Esophagus squamous epithelium (tissue), 5 donors: Measurements from ENCODE around the gene INHA. TPM values are rescaled to one million over a fixed set of nuclear protein-coding genes. Genes with fewer than 3 reads are reported as not detected.

ENCODE experiments used
- DNase-seq: peaks from one replicate; lab custom pipeline; 2025; lab: John Stamatoyannopoulos, UW
- H3K27ac ChIP-seq, 4 donors: fragments of 200-600 bp; sonication (generic); one replicate each; pipeline ENCODE4 v1.5.1; 2016 to 2019; ENCODE audit warnings: mild to moderate bottlenecking in 1 of 4
- H3K27me3 ChIP-seq, 4 donors: fragments of 200-600 bp; sonication (generic); 1 replicate in 3 of 4; 2 replicates in 1 of 4; pipeline versions ENCODE4 v1.5.1 to v1.6.0; 2017 to 2021; ENCODE audit warnings: antibody characterized with exemption in 1 of 4
- H3K36me3 ChIP-seq, 3 donors: fragments of 200-600 bp; sonication (generic); one replicate each; pipeline ENCODE4 v1.5.1; 2016 to 2019
- H3K4me1 ChIP-seq, 3 donors: fragments of 200-600 bp; sonication (generic); one replicate each; pipeline ENCODE4 v1.5.1; 2017 to 2019
- H3K4me3 ChIP-seq, 4 donors: fragments of 200-600 bp; sonication (generic); 1 replicate in 3 of 4; 2 replicates in 1 of 4; pipeline ENCODE4 v1.5.1; 2016 to 2019; ENCODE audit warnings: mild to moderate bottlenecking in 2 of 4, moderate library complexity in 1 of 4
- H3K9me3 ChIP-seq, 3 donors: fragments of 200-600 bp; sonication (generic); one replicate each; pipeline ENCODE4 v1.5.1; 2016 to 2019
- CTCF ChIP-seq, 6 experiments: fragments of 450-650 bp in 4 of 6; fragments of 200-600 bp in 2 of 6; sonication (generic) in 2 of 6; IDR thresholded peaks; one replicate each; pipeline ENCODE4 v1.5.1; 2016 to 2019; ENCODE audit warnings: antibody characterized with exemption in 6 of 6, mild to moderate bottlenecking in 4 of 6, moderate library complexity in 4 of 6
- POLR2A ChIP-seq, 4 donors: fragments of 450-650 bp; IDR thresholded peaks; one replicate each; pipeline ENCODE4 v1.6.1; 2017; ENCODE audit warnings: antibody characterized with exemption in 4 of 4, mild to moderate bottlenecking in 4 of 4, moderate library complexity in 3 of 4
- whole genome bisulfite sequencing, 2 donors: methylation state at CpG; one replicate each; pipeline ENCODE4 v1.1.5; 2018; 5-methylcytosine and 5-hydroxymethylcytosine counted together
- intact Hi-C: fragments of 100-400 bp; cut with DNase I; formaldehyde crosslinking; loops from one replicate; pipeline ENCODE4 v1.15.0; 2022
- total RNA-seq, 4 donors: library from RNA; depleted of rRNA; stranded (reverse); fragments of >200 nt; gene quantifications; one replicate each; pipeline ENCODE4 v1.1.0, GENCODE V29; 2016
- donor health status: DM: yes; HTN: yes; CAD: no.

The INHA gene
- total RNA-seq, 4 donors from 2014 or later, result not detected

GRCh38 chr2:219531639-219532377 lies 40.3 kb upstream of the INHA start:
- WGBS, 2 donors, result 71% methylated on average over 13 of the region's 20 CpGs; no CpG with 5 or more reads in 1 of the 2 donors

GRCh38 chr2:219532378-219532649 lies 39.8 kb upstream of the INHA start:
- WGBS, 2 donors, result 45% methylated on average over 2 of the region's 8 CpGs; no CpG with 5 or more reads in 1 of the 2 donors

More at GRCh38 chr2:219531639-219532377, 40.3 kb upstream of the INHA start:
- H3K27me3 ChIP-seq, result peaks cover 0 to 83% (median 2%) of the 10 kb centered on the region in 4 donors
- H3K4me1 ChIP-seq, result peaks cover 0 to 7% (median 0%) of the 10 kb centered on the region in 3 donors
- no peaks in the 10 kb centered on the region for H3K9me3 ChIP-seq
- no peak overlapping the region for H3K27ac ChIP-seq
- intact Hi-C loops, result loop anchor here (5.0 kb wide), 1 partner anchor 130 kb away; no protein-coding TSS in a partner anchor
- no peak overlapping the region for H3K4me3 ChIP-seq
- DNase-seq, result no peak
- no peak for TF ChIP-seq CTCF (IDR thresholded peaks at IDR 0.05)
- H3K36me3 ChIP-seq, result no peaks in the 10 kb centered on the region

GRCh38 chr2:219533930-219534661 lies 38.0 kb upstream of the INHA start:
- DNase-seq, result no peak

More at GRCh38 chr2:219532378-219532649, 39.8 kb upstream of the INHA start:
- Histone ChIP-seq H3K27ac (no peak overlapping the region), H3K27me3 (peaks cover 0 to 82% (median 2%) of the 10 kb centered on the region in 4 donors), H3K4me1 (peaks cover 0 to 7% (median 0%) of the 10 kb centered on the region in 3 donors), H3K9me3 (no peaks in the 10 kb centered on the region), H3K36me3 (no peaks in the 10 kb centered on the region), H3K4me3 (no peak overlapping the region)
- no peak for TF ChIP-seq POLR2A (IDR thresholded peaks at IDR 0.05)
- no peak for TF ChIP-seq CTCF (IDR thresholded peaks at IDR 0.05)
- intact Hi-C loops, result loop anchor here (5.0 kb wide), 1 partner anchor 130 kb away; no protein-coding TSS in a partner anchor
- DNase-seq, result no peak

GRCh38 chr2:219536425-219536824 lies 35.7 kb upstream of the INHA start:
- 72 to 81% methylated on average over 11 to 12 of the region's 16 CpGs for WGBS, 2 donors
- Histone ChIP-seq H3K36me3 (peaks cover 5 to 30% (median 12%) of the 10 kb centered on the region in 3 donors), H3K4me1 (peaks cover under 1 to 20% (median 3%) of the 10 kb centered on the region in 3 donors), H3K27ac (no peak overlapping the region), H3K27me3 (peaks cover 0 to 70% (median 0%) of the 10 kb centered on the region in 4 donors), H3K4me3 (no peak overlapping the region), H3K9me3 (no peaks in the 10 kb centered on the region)
- no peak for DNase-seq
- intact Hi-C loops, result loop anchor here (5.0 kb wide), 1 partner anchor 106 kb away; no protein-coding TSS in a partner anchor
- TF ChIP-seq CTCF (IDR thresholded peaks at IDR 0.05), result no peak
- no peak for TF ChIP-seq POLR2A (IDR thresholded peaks at IDR 0.05)

More at GRCh38 chr2:219533930-219534661, 38.0 kb upstream of the INHA start:
- Histone ChIP-seq H3K27ac (no peak overlapping the region), H3K9me3 (no peaks in the 10 kb centered on the region), H3K27me3 (peaks cover 0 to 82% (median 2%) of the 10 kb centered on the region in 4 donors), H3K36me3 (peaks cover 0 to 7% (median 0%) of the 10 kb centered on the region in 3 donors), H3K4me3 (no peak overlapping the region), H3K4me1 (peaks cover 0 to 24% (median 0%) of the 10 kb centered on the region in 3 donors)
- TF ChIP-seq POLR2A (IDR thresholded peaks at IDR 0.05) (no peak), CTCF (IDR thresholded peaks at IDR 0.05) (no peak)
- intact Hi-C loops, result loop anchor here (5.0 kb wide), 1 partner anchor 132 kb away; no protein-coding TSS in a partner anchor
- 71 to 74% methylated on average over 4 to 6 of the region's 6 CpGs for WGBS, 2 donors
